ENCODE data around the gene TMEM62.

DNA sequence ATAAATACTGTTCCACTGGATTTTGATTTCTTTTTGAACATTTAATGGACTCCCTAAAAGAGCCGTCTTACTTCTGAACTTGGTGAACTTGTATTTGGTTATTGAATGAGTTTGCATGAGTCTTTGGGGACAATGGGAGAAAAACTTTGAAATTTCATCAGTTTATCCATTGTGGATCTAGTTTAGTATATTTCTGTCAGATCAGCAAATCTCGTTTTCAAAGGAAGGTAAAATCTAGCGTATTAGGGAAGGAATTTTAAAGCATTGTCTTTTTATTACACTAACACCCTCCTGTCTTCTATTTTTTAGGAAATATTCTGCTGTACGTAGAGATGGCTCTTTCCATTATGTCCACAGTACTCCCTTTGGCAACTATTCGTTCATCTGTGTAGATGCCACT is 12.8 kb downstream of the TMEM62 start:
- TF ChIP-seq, protein P1, sequence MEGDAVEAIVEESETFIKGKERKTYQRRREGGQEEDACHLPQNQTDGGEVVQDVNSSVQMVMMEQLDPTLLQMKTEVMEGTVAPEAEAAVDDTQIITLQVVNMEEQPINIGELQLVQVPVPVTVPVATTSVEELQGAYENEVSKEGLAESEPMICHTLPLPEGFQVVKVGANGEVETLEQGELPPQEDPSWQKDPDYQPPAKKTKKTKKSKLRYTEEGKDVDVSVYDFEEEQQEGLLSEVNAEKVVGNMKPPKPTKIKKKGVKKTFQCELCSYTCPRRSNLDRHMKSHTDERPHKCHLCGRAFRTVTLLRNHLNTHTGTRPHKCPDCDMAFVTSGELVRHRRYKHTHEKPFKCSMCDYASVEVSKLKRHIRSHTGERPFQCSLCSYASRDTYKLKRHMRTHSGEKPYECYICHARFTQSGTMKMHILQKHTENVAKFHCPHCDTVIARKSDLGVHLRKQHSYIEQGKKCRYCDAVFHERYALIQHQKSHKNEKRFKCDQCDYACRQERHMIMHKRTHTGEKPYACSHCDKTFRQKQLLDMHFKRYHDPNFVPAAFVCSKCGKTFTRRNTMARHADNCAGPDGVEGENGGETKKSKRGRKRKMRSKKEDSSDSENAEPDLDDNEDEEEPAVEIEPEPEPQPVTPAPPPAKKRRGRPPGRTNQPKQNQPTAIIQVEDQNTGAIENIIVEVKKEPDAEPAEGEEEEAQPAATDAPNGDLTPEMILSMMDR (conservative IDR thresholded peaks at IDR 0.05; ENCODE audit: low read length), result no peak
- TF ChIP-seq EZH2phosphoT487 (IDR thresholded peaks at IDR 0.05; ENCODE audit: borderline replicate concordance), result no peak
